ENCODE data around the gene GIPR. TPM values are rescaled to one million over a fixed set of nuclear protein-coding genes. Genes with fewer than 3 reads are reported as not detected.

The GIPR gene
- total and polyA plus RNA-seq, 2 of the 13 experiments (the other 11 are each of a cell fraction or from before 2014, with no cell fraction given) = 0.15 to 1.2 TPM

GRCh38 chr19:45638930-45639729, 28.9 kb upstream of the GIPR start, which contains the start of gene EML2 (continued):
- TF ChIP-seq, protein P1, sequence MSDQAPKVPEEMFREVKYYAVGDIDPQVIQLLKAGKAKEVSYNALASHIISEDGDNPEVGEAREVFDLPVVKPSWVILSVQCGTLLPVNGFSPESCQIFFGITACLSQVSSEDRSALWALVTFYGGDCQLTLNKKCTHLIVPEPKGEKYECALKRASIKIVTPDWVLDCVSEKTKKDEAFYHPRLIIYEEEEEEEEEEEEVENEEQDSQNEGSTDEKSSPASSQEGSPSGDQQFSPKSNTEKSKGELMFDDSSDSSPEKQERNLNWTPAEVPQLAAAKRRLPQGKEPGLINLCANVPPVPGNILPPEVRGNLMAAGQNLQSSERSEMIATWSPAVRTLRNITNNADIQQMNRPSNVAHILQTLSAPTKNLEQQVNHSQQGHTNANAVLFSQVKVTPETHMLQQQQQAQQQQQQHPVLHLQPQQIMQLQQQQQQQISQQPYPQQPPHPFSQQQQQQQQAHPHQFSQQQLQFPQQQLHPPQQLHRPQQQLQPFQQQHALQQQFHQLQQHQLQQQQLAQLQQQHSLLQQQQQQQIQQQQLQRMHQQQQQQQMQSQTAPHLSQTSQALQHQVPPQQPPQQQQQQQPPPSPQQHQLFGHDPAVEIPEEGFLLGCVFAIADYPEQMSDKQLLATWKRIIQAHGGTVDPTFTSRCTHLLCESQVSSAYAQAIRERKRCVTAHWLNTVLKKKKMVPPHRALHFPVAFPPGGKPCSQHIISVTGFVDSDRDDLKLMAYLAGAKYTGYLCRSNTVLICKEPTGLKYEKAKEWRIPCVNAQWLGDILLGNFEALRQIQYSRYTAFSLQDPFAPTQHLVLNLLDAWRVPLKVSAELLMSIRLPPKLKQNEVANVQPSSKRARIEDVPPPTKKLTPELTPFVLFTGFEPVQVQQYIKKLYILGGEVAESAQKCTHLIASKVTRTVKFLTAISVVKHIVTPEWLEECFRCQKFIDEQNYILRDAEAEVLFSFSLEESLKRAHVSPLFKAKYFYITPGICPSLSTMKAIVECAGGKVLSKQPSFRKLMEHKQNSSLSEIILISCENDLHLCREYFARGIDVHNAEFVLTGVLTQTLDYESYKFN (CRISPR knock-in tag; conservative IDR thresholded peaks at IDR 0.05) = 0 out of 2 replicates have a peak, but pooled peaks have one; percentile 17
- no peak for TF ChIP-seq IRF1 (CRISPR knock-in tag; IDR thresholded peaks at IDR 0.05; ENCODE audit: low read depth)
- no peak for TF ChIP-seq ZNF709 (CRISPR knock-in tag; IDR thresholded peaks at IDR 0.05)
- TF ChIP-seq ZNF776 (CRISPR knock-in tag; IDR thresholded peaks at IDR 0.05) = no peak
- no peak for TF ChIP-seq ZNF704 (CRISPR knock-in tag; IDR thresholded peaks at IDR 0.05; ENCODE audit: borderline replicate concordance)
- TF ChIP-seq ONECUT2 (CRISPR knock-in tag; IDR thresholded peaks at IDR 0.05) = no peak
- TF ChIP-seq GFI1 (CRISPR knock-in tag; IDR thresholded peaks at IDR 0.05; ENCODE audit: borderline replicate concordance) = no peak
- no peak for TF ChIP-seq MIER2 (CRISPR knock-in tag; IDR thresholded peaks at IDR 0.05)
- TF ChIP-seq PLRG1 (conservative IDR thresholded peaks at IDR 0.05) = no peak
- TF ChIP-seq ETV6 (CRISPR knock-in tag; conservative IDR thresholded peaks at IDR 0.05) = no peak
- no peak for TF ChIP-seq CERS6 (CRISPR knock-in tag; IDR thresholded peaks at IDR 0.05)
- TF ChIP-seq MYC (CRISPR knock-in tag; IDR thresholded peaks at IDR 0.05; ENCODE audit: borderline replicate concordance) = no peak
- TF ChIP-seq ZNF639 (CRISPR knock-in tag; conservative IDR thresholded peaks at IDR 0.05) = no peak
- no peak for TF ChIP-seq PTBP1 (IDR thresholded peaks at IDR 0.05; ENCODE audit: low read depth, low read length, poor library complexity, severe bottlenecking)
- TF ChIP-seq FOXA1 (IDR thresholded peaks at IDR 0.05) = no peak
- no peak for TF ChIP-seq FOXA1 (CRISPR knock-in tag; IDR thresholded peaks at IDR 0.05)
- TF ChIP-seq ZNF180 (CRISPR knock-in tag; IDR thresholded peaks at IDR 0.05; ENCODE audit: borderline replicate concordance, low read depth) = no peak
- no peak for TF ChIP-seq KAT7 (CRISPR knock-in tag; IDR thresholded peaks at IDR 0.05; ENCODE audit: borderline replicate concordance)
- no peak for TF ChIP-seq ZFP82 (CRISPR knock-in tag; IDR thresholded peaks at IDR 0.05; ENCODE audit: borderline replicate concordance)
- TF ChIP-seq SETDB1 (CRISPR knock-in tag; IDR thresholded peaks at IDR 0.05; ENCODE audit: borderline replicate concordance) = no peak
- TF ChIP-seq KLF12 (CRISPR knock-in tag; IDR thresholded peaks at IDR 0.05; ENCODE audit: borderline replicate concordance) = no peak
- TF ChIP-seq ZNF296 (CRISPR knock-in tag; conservative IDR thresholded peaks at IDR 0.05) = no peak
- no peak for TF ChIP-seq CHCHD3 (CRISPR knock-in tag; IDR thresholded peaks at IDR 0.05)
